ENCODE measurements around the gene TSPAN13.
A peak's percentile ranks its signal among the peaks of the same experiment; 100 is the strongest.

DNA sequence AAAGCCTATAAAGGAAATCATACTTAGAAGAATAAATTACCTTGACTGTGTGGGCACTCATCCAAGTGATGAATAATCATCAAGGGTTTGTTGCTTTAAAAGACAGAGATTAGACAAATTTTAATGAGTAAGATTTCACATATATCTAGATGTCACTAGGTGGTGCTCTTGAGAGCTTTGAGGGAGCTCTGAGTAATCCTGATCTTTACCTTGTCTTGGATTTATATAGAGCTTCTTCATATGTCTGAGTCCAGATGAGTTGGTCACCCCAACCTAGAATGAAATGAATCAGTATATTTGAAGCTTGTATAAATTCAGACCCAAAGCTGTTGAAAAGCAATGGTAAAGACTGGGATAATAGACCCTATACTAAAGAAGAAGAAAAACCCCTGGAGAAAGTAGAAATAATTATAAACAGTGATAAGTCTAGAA is 47.6 kb downstream of the TSPAN13 start:
- no peak for TF ChIP-seq EZH2 (IDR thresholded peaks at IDR 0.05; ENCODE audit: borderline replicate concordance, control insufficient read depth, low read depth, low read length)
- TF ChIP-seq, protein P1, sequence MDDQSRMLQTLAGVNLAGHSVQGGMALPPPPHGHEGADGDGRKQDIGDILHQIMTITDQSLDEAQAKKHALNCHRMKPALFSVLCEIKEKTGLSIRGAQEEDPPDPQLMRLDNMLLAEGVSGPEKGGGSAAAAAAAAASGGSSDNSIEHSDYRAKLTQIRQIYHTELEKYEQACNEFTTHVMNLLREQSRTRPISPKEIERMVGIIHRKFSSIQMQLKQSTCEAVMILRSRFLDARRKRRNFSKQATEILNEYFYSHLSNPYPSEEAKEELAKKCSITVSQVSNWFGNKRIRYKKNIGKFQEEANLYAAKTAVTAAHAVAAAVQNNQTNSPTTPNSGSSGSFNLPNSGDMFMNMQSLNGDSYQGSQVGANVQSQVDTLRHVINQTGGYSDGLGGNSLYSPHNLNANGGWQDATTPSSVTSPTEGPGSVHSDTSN (IDR thresholded peaks at IDR 0.05; ENCODE audit: insufficient replicate concordance, low read depth, low read length), result no peak
- TF ChIP-seq CREB1 (IDR thresholded peaks at IDR 0.05; ENCODE audit: low read depth), result no peak
- TF ChIP-seq RBBP5 (conservative IDR thresholded peaks at IDR 0.05), result no peak
- TF ChIP-seq KDM1A (IDR thresholded peaks at IDR 0.05; ENCODE audit: borderline replicate concordance), result no peak
- TF ChIP-seq, protein P2, sequence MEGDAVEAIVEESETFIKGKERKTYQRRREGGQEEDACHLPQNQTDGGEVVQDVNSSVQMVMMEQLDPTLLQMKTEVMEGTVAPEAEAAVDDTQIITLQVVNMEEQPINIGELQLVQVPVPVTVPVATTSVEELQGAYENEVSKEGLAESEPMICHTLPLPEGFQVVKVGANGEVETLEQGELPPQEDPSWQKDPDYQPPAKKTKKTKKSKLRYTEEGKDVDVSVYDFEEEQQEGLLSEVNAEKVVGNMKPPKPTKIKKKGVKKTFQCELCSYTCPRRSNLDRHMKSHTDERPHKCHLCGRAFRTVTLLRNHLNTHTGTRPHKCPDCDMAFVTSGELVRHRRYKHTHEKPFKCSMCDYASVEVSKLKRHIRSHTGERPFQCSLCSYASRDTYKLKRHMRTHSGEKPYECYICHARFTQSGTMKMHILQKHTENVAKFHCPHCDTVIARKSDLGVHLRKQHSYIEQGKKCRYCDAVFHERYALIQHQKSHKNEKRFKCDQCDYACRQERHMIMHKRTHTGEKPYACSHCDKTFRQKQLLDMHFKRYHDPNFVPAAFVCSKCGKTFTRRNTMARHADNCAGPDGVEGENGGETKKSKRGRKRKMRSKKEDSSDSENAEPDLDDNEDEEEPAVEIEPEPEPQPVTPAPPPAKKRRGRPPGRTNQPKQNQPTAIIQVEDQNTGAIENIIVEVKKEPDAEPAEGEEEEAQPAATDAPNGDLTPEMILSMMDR (IDR thresholded peaks at IDR 0.05 in 2 of 3, conservative IDR thresholded peaks at IDR 0.05 in 1 of 3; ENCODE audit: control insufficient read depth in 2 of 3, extremely low read depth in 1 of 3, insufficient read depth in 1 of 3, low read depth in 3 of 3, low read length in 3 of 3), result peak; percentile 38 to 41 (median 41); a peak in 5 of 6 replicates
- no peak for TF ChIP-seq EP300 (IDR thresholded peaks at IDR 0.05; ENCODE audit: borderline replicate concordance in 1 of 2, control insufficient read depth in 1 of 2, low read depth in 2 of 2, low read length in 2 of 2)
- TF ChIP-seq POLR2A (IDR thresholded peaks at IDR 0.05; ENCODE audit: low read depth, low read length), result no peak
- TF ChIP-seq KAT2A (conservative IDR thresholded peaks at IDR 0.05; ENCODE audit: control insufficient read depth, low read depth, low read length), result no peak
- no peak for TF ChIP-seq SUPT20H (IDR thresholded peaks at IDR 0.05; ENCODE audit: borderline replicate concordance, control insufficient read depth, low read depth, low read length)
- TF ChIP-seq MTA3 (IDR thresholded peaks at IDR 0.05; ENCODE audit: borderline replicate concordance, low read length), result no peak
- TF ChIP-seq, protein P3, sequence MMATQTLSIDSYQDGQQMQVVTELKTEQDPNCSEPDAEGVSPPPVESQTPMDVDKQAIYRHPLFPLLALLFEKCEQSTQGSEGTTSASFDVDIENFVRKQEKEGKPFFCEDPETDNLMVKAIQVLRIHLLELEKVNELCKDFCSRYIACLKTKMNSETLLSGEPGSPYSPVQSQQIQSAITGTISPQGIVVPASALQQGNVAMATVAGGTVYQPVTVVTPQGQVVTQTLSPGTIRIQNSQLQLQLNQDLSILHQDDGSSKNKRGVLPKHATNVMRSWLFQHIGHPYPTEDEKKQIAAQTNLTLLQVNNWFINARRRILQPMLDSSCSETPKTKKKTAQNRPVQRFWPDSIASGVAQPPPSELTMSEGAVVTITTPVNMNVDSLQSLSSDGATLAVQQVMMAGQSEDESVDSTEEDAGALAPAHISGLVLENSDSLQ (IDR thresholded peaks at IDR 0.05), result no peak
- no peak for TF ChIP-seq FOXK2 (IDR thresholded peaks at IDR 0.05)

Data from GM12878 (cell line).